GM19239 (cell line): ENCODE results near the gene ACTL7A.

ENCODE experiments used
- DNase-seq: peaks from one replicate; pipeline ENCODE4 v3.0.0; 2011; ENCODE audit warnings: low spot score; ENCODE audit not compliant: insufficient read length
- FAIRE-seq: peaks from 2 replicates; lab custom pipeline; 2011; peaks lifted over from hg19 to GRCh38; lab: Jason Lieb, UNC

ACTL7A gene

DNA sequence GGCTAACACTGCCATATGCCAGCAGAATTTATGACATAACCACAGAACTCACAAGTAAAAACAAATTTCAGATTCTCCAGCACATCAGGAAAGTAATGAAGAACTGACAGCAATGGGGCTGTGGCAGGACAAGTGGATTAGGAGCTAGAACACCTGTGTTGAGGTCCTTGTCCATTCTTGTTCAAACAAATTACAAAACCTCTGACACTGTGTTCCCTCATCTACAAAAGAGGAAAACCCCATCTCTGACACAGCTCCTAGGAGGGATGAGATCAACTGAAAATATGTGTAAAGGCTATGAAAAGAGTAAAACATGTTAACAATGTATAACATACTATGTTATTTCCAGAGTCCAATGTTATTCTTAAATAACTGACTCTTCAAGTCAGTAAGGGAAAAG, 48.3 kb downstream of the ACTL7A start:
- FAIRE-seq = no peak
- no peak for DNase-seq

DNA sequence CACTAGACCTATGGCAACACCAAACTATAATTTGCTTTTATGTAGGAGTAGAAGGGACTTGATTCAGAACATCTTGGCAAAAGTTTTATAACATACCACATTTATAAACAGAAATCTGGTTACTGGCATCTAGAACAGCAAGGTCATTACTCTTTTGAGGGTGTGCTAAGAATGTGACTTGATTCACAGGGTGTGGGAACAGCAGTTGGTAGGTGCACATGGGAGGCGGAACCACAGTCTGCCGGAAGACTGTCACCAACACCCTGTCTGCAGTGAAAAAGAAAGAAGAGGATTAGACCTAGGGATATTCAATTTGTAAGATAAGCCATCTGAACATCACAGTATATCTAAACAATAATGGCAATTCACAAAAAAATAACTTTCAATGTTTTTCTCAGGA, 48.8 kb downstream of the ACTL7A start:
- no peak for DNase-seq
- no peak for FAIRE-seq

DNA sequence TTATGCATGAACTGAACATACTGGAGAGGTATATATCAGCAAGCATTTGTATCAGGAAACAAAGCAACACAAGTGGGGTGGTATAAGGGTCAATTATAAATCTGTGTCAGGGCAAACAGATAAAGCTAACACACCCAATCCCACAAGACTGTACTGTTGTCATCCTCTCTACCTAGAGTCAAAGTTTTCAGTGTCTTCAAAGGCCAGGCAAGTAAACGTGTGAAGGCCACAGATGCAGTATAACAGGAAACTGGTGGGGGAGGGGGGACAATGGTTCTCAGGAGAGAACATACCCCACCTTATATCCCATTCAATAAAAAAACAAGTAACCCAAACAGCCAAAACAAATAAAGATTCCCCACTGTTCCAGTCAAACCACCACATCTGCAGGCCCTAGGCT, 49.8 kb downstream of the ACTL7A start:
- DNase-seq (no peak), FAIRE-seq (no peak)
